GM18507 (cell line): ENCODE data around the gene ARHGAP15.

Source experiments
- DNase-seq: peaks from one replicate; pipeline ENCODE4 v3.0.0; 2011; ENCODE audit warnings: low read depth; ENCODE audit not compliant: insufficient read length; ENCODE audit errors: extremely low spot score
- FAIRE-seq: peaks from 2 replicates; lab custom pipeline; 2011; peaks lifted over from hg19 to GRCh38; lab: Jason Lieb, UNC

ARHGAP15 gene

DNA sequence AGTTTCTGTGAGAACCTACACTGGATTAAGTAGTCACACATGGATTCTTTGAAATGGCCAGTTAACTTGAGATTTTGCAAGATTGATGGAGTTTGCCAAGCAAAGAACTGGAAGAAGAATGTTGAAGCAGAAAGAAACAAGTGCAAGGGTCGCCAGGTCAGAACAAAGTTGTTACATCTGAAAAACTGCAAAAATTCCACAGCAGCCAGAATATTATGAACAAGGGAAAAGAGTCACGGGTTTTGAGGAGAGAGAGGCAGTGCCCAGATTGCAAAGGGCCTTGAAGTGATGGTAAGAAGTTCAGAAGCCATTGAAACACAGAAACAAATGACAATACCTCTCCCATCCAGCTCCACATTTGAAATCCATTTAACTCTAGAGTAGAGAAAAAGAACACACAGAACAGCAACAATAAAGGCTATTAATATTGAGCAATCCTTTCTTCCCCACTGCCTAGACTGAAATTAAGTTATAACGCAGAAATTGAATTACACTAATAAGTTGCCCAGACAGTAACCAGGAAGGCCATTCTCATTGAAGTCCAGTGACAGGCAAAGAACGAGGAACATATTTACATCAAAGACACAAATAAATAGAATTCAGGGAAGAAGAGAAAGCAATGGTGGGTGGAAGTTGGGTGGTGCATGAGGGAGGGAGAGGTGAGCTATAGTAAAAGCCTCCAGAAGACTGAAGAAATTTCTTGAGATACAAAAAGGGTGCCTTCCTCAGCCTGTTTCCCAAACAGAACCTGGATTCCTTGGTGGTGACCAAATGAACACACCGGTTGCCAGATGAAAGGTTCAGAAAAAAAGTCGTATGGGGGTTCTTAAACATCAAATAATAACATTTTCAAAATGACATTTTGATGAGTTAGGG lies 80.6 kb downstream of the ARHGAP15 start:
- DNase-seq = no peak
- no peak for FAIRE-seq

DNA sequence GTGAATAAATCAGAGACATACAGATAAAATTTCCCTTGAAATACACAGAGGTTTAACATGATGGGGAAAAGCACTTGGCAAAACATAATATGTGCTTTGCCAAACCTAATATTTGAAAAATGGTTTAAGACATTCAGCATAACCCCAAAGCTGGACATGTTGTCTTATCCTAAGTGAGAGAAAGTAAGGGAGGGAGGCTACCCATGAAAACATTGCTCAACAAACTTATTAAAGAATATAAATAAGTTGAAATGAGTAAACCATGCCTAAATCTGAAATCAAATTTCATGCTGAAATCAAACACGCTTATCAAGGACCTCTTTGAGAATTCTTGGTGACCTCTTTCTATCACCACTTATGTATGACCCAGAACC lies 81.2 kb downstream of the ARHGAP15 start:
- DNase-seq (no peak), FAIRE-seq (no peak)

- FAIRE-seq = no peak
- no peak for DNase-seq
Observed at GRCh38 chr2:143217512-143218115, 88.4 kb downstream of the ARHGAP15 start.

- no peak for DNase-seq
Observed at GRCh38 chr2:143218621-143219020, 89.4 kb downstream of the ARHGAP15 start.

DNA sequence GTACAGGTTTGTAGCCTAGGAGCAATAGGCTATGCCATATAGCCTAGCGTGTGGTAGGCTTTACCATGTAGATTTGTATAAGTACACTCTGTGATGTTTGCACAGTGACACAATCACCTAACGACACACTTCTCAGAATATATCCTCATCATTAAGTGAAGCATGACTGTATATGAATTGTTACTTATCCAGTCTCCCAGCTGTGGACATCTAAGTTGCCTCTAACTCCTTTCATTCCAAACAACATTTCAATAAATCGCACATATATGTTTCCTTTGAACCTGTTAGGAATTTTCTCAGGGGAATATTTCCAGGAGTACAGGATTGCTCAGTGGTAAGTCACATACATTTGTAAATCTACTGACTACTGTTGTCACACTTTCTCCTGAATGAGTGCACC lies 90.0 kb downstream of the ARHGAP15 start:
- FAIRE-seq (no peak), DNase-seq (no peak)

More at GRCh38 chr2:143218621-143219020, 89.4 kb downstream of the ARHGAP15 start:
- FAIRE-seq = no peak

GRCh38 chr2:143223556-143223955 lies 94.3 kb downstream of the ARHGAP15 start:
- FAIRE-seq (no peak), DNase-seq (no peak)

DNA sequence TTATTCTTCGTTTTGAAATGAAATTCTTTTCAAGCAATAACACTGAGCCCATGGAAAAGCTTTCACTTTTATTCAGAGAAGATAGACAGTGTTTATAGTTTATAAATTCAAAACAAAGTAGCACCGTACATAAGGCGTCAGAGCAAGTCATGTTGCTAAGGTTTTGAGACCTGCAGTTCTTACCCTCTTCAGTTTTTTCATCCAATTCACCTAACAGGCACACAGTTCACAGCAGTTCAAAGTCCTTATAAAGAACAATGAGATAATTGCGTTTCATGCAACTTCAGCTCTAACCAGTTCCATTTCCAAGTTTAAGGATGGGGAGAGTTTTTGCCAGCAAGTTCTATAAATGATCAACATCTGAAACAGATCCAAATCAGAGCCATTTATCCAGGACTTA lies 96.7 kb downstream of the ARHGAP15 start:
- DNase-seq = no peak
- FAIRE-seq = no peak

DNA sequence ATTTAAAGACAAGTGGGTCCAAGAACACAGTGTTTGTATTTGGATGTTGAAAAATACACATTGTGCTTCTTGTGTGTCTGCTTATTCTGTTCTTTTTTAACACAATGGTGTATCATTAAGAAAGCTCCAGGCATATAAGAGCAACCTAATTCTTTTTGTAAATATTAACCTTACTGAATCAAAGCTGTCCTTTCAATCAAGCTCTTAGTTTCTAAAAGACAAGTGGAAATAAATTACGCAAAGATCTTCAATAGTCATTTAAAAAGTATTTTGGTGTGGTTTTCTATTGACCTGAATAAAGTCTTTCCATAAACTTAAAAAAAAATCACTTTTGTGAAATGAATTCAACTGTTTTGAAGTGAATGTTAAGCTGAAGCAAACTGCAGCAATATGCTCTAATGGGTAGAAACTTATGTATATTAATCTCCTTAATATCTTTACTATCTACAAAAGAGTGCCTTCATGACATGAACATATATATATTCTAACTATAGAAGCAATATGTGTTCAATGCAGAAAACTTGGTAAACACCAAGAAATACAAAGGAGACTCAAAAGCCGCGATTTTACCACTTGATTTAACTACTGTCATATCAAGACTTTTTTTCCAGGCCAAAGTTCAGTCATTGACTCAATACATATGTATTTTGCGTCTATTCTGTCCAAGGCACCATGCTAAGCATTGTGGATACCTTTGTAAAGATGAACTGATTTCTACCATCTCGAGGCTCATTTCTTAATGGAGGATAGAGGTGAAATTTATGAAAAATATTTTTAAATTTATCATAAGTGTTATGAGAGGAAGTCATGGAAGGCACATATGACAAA lies 97.7 kb downstream of the ARHGAP15 start:
- FAIRE-seq (no peak), DNase-seq (no peak)

- FAIRE-seq (no peak), DNase-seq (no peak)
Observed at GRCh38 chr2:143229411-143229810, 100.2 kb downstream of the ARHGAP15 start.

DNA sequence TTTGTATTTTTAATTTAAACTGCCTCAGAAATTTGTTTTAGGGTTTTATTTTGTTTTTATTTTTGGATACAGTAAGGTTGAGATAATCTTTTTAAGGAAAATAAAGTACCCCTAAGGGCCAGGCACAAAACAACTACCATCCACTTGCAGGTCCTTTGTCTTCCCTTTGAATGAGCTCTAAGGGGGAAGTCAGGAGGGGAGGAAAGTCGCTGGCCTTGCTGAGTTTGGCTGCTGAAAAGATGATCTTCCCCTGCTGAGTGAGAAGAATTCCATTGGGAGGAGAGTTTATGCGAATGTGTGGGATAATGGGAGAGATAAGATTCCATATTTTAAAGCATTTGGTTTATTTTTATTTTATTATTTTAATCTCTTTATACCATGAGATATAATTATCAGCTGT lies 100.7 kb downstream of the ARHGAP15 start:
- FAIRE-seq (no peak), DNase-seq (no peak)

DNA sequence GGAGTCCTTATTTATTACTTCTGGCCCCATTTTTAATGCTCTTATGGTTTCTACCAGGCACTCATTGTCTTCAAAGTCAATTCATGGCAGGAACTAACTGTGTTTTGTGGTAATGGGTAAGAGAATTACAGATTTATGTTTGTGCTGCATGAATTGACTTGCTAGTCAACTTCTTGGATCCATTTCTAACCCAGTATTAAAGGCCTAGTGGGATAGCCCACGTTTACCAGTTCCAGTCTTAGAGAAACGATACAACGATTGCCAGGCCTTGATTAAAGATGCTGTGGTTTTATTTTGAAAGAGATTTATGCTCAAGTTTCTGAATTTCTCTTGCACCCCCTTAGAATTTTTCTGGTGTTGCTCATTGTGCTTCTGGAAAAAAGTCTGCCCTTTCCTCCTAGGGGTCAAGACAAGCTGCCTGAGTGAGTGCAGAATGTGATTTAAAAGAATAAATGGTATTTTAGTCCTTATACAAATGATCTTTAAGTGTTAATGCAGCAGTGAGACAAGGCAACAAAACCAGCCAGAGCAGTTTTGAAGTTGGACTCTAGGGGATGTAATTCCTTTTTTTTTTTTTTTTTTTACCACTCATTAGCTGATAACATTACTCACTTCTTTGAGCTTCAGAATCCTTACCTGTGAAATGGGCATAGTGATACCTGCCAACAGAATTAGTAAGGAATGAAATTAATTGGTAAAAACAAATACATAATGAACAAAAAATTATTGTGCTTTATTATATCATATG lies 101.5 kb downstream of the ARHGAP15 start:
- DNase-seq (no peak), FAIRE-seq (no peak)

- FAIRE-seq = no peak
- DNase-seq = no peak
Observed at GRCh38 chr2:143231254-143231645, 102.0 kb downstream of the ARHGAP15 start.

DNA sequence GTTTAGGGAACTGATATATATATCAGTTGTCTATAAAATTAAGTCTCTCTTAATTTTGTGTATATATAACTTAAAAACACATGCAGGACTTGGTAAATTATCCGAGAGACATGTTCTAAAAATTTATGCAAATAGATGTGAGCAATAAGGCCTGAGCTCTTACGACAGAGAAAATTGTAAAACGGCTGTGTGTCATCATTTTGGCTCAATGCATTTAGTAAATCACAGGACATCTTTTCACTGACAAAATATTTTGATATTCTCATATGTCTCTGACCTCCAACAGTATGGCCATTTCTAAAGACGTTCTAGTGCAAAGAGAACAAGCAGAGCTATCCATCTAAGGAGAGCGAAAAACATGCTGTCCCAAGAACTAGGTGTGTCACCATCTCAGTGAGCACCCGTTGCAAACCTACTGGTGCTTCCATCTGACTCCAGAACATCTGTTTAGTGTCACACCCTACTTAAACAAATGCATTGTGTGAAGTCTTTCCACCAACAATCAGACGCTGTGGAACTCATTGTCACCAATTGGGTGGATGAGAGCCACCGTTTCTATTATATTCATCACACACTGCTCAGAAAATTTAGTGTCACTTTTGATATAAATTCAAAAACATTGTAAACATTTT lies 108.0 kb downstream of the ARHGAP15 start:
- FAIRE-seq (no peak), DNase-seq (no peak)

- FAIRE-seq (no peak), DNase-seq (no peak)
Observed at GRCh38 chr2:143241403-143242088, 112.3 kb downstream of the ARHGAP15 start.

- no peak for DNase-seq
- no peak for FAIRE-seq
Observed at GRCh38 chr2:143246246-143246645, 117.0 kb downstream of the ARHGAP15 start.

DNA sequence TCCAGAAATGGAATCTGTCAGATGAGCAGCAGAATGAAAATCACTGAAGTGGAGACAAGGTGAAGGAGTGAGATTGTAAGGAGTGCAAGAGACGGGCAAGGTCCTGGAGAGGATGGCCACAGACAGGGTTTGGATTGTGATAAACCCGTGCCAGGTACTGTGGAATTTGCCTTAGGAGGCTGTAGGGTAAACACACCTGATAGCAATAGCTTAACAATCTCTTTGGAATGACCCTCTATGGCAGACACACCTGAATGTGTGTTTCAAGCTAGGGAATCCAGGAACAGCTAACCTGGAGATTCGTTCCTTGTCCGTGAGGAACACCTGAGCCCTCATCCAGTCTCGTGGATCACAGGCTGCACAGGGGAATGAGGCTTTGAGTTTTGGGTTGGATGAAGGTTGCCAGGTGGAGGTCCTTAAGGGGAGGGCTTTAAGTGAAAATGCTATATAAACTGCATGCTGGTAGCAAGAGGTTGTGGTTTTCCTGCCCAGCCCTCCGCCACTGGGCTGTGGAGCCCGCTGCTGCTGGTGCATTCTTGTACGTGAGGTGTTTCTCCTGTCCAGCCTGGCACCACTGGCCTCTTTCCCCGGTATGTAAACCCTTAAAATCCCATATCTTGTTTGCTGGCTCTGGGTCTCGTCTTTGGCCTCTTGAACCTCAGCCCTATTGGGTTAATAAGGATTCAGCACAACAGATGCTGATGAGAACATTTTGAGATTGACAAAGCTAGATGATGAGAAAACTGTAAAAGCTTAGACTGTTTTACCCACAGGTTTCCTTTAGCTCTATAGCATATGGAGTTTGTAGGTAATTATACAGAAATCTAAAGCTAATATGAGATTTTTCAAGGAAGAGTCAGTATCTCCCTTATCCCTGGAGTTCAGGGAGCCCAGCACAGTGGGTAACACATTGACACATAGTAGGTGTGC lies 117.9 kb downstream of the ARHGAP15 start:
- FAIRE-seq (no peak), DNase-seq (no peak)

- DNase-seq (no peak), FAIRE-seq (no peak)
Observed at GRCh38 chr2:143248631-143249030, 119.4 kb downstream of the ARHGAP15 start.

GRCh38 chr2:143251681-143252080 lies 122.5 kb downstream of the ARHGAP15 start:
- peak; percentile 51 for FAIRE-seq
- no peak for DNase-seq
